Measurements from ENCODE around the gene PHACTR3. TPM values are rescaled to one million over a fixed set of nuclear protein-coding genes. Genes with fewer than 3 reads are reported as not detected.

Gene PHACTR3
- total RNA-seq, 1 experiment from 2014 or later, result 0.63 TPM

DNA sequence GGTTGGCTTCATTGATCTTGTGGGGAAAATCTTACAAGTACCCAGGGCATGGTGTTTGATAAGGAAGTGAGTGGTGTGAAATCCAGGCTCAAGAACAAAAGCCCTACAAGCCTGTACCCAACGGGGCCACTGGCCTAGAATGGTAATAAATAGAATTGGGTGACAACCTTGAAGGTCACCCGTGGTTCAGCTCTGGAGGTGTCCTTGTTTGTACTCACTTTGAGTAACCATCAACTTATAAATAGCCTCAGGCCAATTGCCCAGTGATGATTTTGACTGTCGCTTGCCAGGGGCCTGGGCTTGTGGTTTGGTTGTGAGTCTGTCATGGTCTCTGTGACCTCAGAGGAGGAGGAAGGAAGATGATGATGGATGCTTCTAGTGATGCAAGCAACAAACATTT is 87.8 kb downstream of the PHACTR3 start:
- DNase-seq (ENCODE audit: low read depth), result no peak

- DNase-seq (ENCODE audit: low read depth), result no peak
Measured at GRCh38 chr20:59693587-59693986, 89.2 kb downstream of the PHACTR3 start.

GRCh38 chr20:59696476-59696875 is 92.1 kb downstream of the PHACTR3 start:
- DNase-seq (ENCODE audit: low read depth), result no peak

- DNase-seq (ENCODE audit: low read depth), result no peak
Measured at GRCh38 chr20:59697068-59697467, 92.7 kb downstream of the PHACTR3 start.

- DNase-seq (ENCODE audit: low read depth), result no peak
Measured at GRCh38 chr20:59698598-59698997, 94.3 kb downstream of the PHACTR3 start.

- DNase-seq (ENCODE audit: low read depth), result no peak
Measured at GRCh38 chr20:59701236-59701635, 96.9 kb downstream of the PHACTR3 start.

GRCh38 chr20:59703046-59703445 is 98.7 kb downstream of the PHACTR3 start:
- DNase-seq (ENCODE audit: low read depth), result no peak

DNA sequence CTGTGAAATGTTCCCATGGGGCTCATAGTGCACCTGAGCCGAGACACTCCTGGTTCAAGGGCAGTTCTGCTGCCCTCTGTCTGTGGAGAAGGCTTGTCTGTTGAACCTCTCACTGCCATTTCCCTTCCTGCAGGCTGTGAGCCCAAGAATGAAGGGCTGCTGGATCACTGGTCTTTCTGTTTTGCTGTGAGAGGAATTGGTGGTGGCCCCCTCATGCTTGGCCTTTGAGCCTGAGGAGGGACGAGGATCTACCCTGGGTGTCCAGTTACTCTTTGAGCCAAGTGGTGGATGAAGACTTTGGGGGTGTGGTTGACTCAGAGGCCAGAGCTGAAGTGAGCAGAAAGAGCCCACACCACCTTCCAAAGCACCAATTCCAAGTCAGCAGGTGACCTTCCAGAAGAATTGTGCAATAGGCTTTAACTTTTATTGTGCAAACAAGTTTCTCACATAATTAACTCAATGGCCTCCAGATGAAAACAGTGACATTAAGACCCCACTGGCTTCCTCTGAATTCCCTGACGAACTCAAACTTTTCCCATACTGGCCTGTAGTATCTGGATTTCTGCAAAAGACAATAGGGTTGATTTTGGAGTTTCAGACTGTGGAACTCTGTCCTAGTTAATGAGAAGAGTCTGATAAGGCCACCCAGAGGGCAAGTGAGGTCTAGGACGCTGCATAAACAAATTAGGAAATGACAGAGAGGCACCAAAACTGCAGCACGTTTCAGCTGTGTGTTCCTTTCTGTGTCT is 101.5 kb downstream of the PHACTR3 start:
- no peak for DNase-seq (ENCODE audit: low read depth)

DNA sequence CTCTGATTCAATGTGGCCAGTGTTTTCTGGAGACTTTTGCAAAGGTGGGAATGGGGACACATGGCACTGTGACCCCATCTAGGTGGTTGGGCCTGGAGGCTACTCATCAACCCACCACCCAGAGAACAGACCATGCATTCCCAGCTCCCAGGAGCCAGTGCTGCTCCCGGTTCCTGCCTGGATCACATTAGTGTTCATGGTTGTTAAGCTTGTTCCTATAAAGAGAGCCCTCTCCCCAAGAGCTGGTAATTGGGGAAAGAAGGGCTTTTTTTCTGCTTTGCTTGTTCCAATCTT is 102.0 kb downstream of the PHACTR3 start:
- no peak for DNase-seq (ENCODE audit: low read depth)

GRCh38 chr20:59708326-59708725 is 104.0 kb downstream of the PHACTR3 start:
- no peak for DNase-seq (ENCODE audit: low read depth)

DNA sequence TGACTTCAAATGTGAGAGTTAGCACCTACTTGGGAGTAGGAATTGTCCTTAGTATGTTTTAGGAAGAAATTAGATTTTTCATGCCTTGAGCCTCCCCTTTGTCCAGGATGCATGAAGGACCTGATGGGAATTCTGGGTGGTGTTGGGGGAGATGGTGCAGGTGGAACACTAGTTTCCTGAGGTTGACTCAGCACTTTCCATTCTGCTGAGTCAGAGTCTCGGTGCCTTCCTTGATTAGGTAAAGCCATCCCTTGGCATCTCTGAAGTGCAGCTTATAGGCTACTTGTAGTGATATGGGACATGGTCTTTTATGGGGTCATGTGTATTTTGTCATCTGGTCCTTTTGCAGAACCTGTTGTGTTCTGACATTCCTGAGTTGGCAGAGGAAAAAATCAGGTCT is 105.3 kb downstream of the PHACTR3 start:
- DNase-seq (ENCODE audit: low read depth), result no peak

DNA sequence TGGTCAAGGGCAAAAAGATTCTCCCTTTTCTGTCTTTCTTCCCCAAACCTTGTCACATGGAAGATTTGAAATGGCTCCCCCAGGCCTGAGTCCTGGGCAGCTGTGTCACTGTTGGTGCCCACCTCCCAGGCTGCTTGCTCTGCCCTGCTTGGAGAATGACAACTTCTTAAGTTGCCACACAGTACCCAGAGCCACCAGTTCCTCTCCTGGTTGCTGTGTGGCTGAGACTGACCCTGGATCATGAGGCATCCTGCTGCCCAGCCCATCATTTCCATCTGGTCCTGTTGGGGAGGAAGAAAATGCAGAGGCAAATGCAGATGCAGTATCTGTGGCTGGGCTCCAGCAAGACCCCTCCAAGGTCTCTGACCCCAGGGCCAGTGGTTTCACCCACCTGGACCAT is 113.7 kb downstream of the PHACTR3 start:
- DNase-seq (ENCODE audit: low read depth), result no peak

DNA sequence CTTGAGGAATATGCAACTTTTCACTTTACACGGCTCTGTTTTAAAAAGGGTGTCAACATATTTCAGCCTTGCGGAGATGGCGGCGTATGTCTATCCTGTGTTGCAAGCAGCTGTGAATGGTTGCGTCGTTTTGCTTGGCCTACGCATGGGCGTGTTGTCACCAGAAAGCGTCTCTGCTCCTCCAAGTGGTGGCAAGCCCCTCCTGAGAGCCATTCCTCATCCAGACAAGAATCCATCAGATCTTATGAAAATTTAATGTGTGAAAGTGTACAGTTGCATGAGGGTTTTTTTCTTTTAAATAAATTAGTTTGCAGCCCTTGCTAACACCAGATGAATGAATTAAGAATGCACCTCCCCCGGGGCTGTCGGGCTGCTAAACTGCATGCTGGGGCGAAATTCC is 114.4 kb downstream of the PHACTR3 start:
- DNase-seq (ENCODE audit: low read depth), result no peak

DNA sequence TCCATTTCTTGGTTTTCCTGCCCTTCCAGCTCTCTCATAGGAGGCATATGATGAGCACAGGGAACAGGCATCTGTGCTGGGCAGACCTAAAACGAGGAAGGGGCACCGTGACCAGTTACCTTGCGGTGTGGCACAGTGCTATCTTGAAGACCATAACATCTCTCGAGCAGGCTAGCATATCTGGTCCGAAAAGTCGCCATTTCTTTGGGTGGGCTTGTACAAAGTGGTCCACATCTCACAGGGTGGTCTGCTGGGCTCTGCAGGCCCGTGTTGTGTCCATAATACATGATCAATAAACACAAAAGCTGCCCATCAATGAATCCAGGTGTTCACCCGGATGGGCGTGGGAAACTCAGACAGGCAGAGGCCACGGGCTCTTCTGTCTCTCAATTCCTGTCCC is 115.7 kb downstream of the PHACTR3 start:
- DNase-seq (ENCODE audit: low read depth), result no peak

- DNase-seq (ENCODE audit: low read depth), result no peak
Measured at GRCh38 chr20:59721386-59721785, 117.0 kb downstream of the PHACTR3 start.

GRCh38 chr20:59723108-59723500 is 118.8 kb downstream of the PHACTR3 start:
- no peak for DNase-seq (ENCODE audit: low read depth)

- no peak for DNase-seq (ENCODE audit: low read depth)
Measured at GRCh38 chr20:59723607-59724456, 119.5 kb downstream of the PHACTR3 start.

GRCh38 chr20:59724457-59725366 is 120.4 kb downstream of the PHACTR3 start:
- DNase-seq (ENCODE audit: low read depth), result no peak

DNA sequence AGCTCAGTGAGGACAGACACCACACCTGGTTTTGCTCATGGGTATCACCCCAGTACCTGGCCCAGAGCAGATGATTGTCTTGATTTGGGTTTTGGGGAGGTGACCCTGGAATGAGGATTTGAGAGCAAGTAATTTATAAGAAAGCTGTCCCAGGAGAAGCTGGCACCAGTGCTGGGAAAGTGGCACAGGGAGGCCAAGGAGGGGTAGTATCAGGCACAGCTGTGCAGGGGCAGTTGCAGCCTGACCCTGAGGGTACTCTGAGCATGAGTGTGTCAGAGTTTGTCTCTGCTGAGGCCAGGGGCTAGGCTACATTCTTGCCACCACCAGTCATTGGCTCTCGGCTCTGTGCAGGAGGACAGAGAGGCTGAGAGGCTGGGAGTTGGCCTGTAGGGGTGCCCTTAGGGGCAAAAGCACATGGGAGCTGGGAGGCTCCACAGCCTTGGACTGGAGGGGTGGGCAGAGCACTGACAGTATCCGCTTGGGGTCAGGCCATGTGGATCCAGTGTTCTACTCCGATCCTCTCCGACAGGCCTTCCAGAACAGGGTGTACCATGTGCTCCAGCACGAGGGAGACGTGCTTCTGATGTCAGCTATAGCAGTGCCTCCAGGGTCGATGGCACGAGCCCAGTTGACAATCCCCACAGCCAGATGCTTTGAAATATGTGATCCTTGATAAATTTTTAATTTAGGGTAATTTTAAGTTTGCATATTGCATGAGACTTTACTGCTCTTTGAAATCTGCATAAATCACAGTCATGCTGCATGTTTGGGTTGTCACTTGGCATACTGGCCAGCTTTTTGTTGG is 121.3 kb downstream of the PHACTR3 start:
- DNase-seq (ENCODE audit: low read depth), result no peak

DNA sequence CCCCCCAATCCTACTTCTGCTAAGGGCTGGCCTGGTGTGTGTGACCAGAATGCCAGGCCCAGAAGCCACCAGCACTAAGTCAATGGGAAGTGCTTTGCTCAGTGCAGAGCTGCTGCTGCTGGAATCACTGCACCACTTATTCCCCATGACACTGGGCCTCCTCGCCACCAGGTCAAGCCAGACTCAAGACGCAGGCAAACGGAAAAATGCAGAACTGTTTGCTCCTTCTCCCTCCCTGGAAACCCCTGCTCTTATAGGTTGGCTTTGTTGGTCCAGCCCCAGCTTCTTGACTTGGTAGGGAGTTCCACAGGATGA is 121.9 kb downstream of the PHACTR3 start:
- no peak for DNase-seq (ENCODE audit: low read depth)

DNA sequence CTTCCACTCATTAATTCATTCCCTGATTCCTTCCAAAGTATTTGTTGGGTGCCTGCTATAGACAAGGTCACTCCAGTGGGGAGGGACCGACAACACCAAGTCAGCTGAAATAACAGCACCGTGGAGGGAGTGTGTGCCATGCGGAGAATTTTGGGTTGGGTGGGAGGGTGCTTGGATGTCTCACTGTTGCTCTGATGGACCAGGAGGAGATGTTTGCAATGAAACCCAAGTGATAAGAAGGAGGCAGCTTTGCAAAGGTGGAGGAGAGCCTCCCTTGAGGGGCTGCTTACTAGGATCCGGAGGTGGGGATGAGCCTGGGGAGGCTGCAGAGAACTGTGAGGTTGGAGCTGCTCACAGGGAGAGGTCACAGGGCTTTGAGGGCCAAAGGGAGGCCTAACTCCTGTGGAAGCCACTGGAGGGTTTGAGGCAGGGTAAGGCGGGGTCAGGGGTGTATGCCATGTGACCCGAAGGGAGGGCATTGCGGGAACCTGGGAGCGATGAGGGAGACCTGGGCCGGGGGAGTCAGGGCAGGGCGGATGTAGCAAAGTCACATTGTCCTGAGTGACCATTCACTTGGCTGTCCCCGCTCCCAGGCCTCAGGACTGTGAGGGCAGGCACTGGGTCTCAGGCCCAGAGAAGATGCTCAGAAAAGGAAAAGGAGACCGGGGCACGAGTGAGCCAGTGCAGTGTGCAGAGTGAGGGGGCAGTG is 124.5 kb downstream of the PHACTR3 start:
- DNase-seq (ENCODE audit: low read depth), result no peak
